Keratinocyte (primary cell): ENCODE results near the gene HHIP.

ENCODE experiments used
- CTCF ChIP-seq, 3 experiments: IDR thresholded peaks in 1 of 3; conservative IDR thresholded peaks in 1 of 3; optimal IDR thresholded peaks in 1 of 3; 2 replicates in 2 of 3; 3 replicates in 1 of 3; pipeline versions ENCODE3 to v1.5.1; 2011; ENCODE audit warnings: low read length in 3 of 3, mild to moderate bottlenecking in 3 of 3, moderate library complexity in 2 of 3, control low read depth in 1 of 3, inconsistent platforms in 1 of 3; ENCODE audit not compliant: insufficient read depth in 2 of 3; ENCODE audit errors: extremely low read depth in 1 of 3
- EZH2 ChIP-seq: IDR thresholded peaks from one replicate; pipeline ENCODE4 v1.6.1; 2012; ENCODE audit warnings: inconsistent platforms, mild to moderate bottlenecking, low read length, moderate library complexity

- TF ChIP-seq CTCF (optimal IDR thresholded peaks at IDR 0.05 in 1 of 3, IDR thresholded peaks at IDR 0.05 in 1 of 3, conservative IDR thresholded peaks at IDR 0.05 in 1 of 3; ENCODE audit: extremely low read depth in 1 of 3, insufficient read depth in 2 of 3, low read length in 3 of 3) (no peak), EZH2 (no peak)
These were observed 12.1 kb downstream of the HHIP start for GRCh38 chr4:144658015-144658567.
